ENCODE data around the gene SIK3.
A peak's percentile ranks its signal among the peaks of the same experiment; 100 is the strongest.

Gene SIK3

GRCh38 chr11:117097014-117097388 is 1.2 kb downstream of the SIK3 start:
- Histone ChIP-seq H3K27ac (peak overlapping the region; percentile 95), H3K4me3 (ENCODE audit: low read depth in 1 of 2, low read length in 1 of 2) (peak overlapping the region; percentile 63 to 80), H3K9me3 (no peaks in the 10 kb centered on the region), H3K4me1 (ENCODE audit: control insufficient read depth in 1 of 2, insufficient read depth in 1 of 2, low read depth in 1 of 2, low read length in 1 of 2) (peaks cover 39 to 42% of the 10 kb centered on the region in 2 experiments), H3K36me3 (no peaks in the 10 kb centered on the region), H3K27me3 (no peaks in the 10 kb centered on the region)
- TF ChIP-seq CTCF (IDR thresholded peaks at IDR 0.05), result no peak

GRCh38 chr11:117096201-117096991 is 1.8 kb downstream of the SIK3 start:
- no peaks in the 10 kb centered on the region for H3K27me3 ChIP-seq
- no peak for TF ChIP-seq CTCF (IDR thresholded peaks at IDR 0.05)
- H3K27ac ChIP-seq, result peak overlapping the region; percentile 95
- no peaks in the 10 kb centered on the region for H3K9me3 ChIP-seq
- peak overlapping the region; percentile 63 to 80 for H3K4me3 ChIP-seq (ENCODE audit: low read depth in 1 of 2, low read length in 1 of 2)
- peaks cover 39 to 42% of the 10 kb centered on the region in 2 experiments for H3K4me1 ChIP-seq (ENCODE audit: control insufficient read depth in 1 of 2, insufficient read depth in 1 of 2, low read depth in 1 of 2, low read length in 1 of 2)
- H3K36me3 ChIP-seq, result no peaks in the 10 kb centered on the region

GRCh38 chr11:117095284-117096161 is 2.7 kb downstream of the SIK3 start:
- H3K9me3 ChIP-seq, result no peaks in the 10 kb centered on the region
- H3K4me3 ChIP-seq (ENCODE audit: low read depth in 1 of 2, low read length in 1 of 2), result peak overlapping the region; percentile 2 to 63
- TF ChIP-seq CTCF (IDR thresholded peaks at IDR 0.05), result no peak
- peaks cover 39 to 42% of the 10 kb centered on the region in 2 experiments for H3K4me1 ChIP-seq (ENCODE audit: control insufficient read depth in 1 of 2, insufficient read depth in 1 of 2, low read depth in 1 of 2, low read length in 1 of 2)
- no peaks in the 10 kb centered on the region for H3K36me3 ChIP-seq
- peak overlapping the region; percentile 95 for H3K27ac ChIP-seq
- no peaks in the 10 kb centered on the region for H3K27me3 ChIP-seq

DNA sequence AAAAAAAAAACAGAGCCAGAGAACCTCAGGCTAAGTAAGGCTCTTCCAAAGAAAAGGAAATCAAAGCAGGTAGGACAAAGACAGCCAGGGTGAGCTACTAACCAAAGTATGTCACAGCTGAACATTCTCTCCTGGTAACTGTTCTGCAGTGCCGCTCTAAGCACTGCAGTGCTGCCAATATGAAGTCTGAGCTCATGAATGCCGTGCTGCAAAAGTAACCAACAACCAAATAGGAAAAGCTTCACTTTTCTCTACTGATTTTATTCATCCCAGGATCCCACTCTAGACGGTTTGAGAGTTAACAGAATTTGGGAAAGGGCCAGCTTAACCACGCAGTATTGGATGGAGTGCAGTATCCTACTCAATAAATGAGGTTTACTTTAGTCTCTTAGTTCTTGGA is 3.5 kb downstream of the SIK3 start:
- no peak overlapping the region for H3K4me3 ChIP-seq (ENCODE audit: low read depth in 1 of 2, low read length in 1 of 2)
- H3K27me3 ChIP-seq, result no peaks in the 10 kb centered on the region
- H3K4me1 ChIP-seq (ENCODE audit: control insufficient read depth in 1 of 2, insufficient read depth in 1 of 2, low read depth in 1 of 2, low read length in 1 of 2), result peaks cover 39 to 42% of the 10 kb centered on the region in 2 experiments
- no peak for TF ChIP-seq CTCF (IDR thresholded peaks at IDR 0.05)
- no peaks in the 10 kb centered on the region for H3K36me3 ChIP-seq
- peak overlapping the region; percentile 17 for H3K27ac ChIP-seq
- H3K9me3 ChIP-seq, result no peaks in the 10 kb centered on the region

- no peak for TF ChIP-seq CTCF (IDR thresholded peaks at IDR 0.05)
- Histone ChIP-seq H3K36me3 (no peaks in the 10 kb centered on the region), H3K27me3 (no peaks in the 10 kb centered on the region), H3K4me3 (ENCODE audit: low read depth in 1 of 2, low read length in 1 of 2) (no peak overlapping the region), H3K4me1 (ENCODE audit: control insufficient read depth in 1 of 2, insufficient read depth in 1 of 2, low read depth in 1 of 2, low read length in 1 of 2) (peaks cover 30 to 34% of the 10 kb centered on the region in 2 experiments), H3K27ac (no peak overlapping the region), H3K9me3 (no peaks in the 10 kb centered on the region)
These were observed 5.2 kb downstream of the SIK3 start for GRCh38 chr11:117092951-117093590.
